NCI-H748 (cell line): ENCODE data around the gene ADGRD1.

ENCODE experiments used
- DNase-seq: peaks from one replicate; lab custom pipeline; 2025; ENCODE audit not compliant: unreplicated experiment; lab: John Stamatoyannopoulos, UW

The ADGRD1 gene

GRCh38 chr12:131038961-131039950, 85.5 kb downstream of the ADGRD1 start:
- no peak for DNase-seq

GRCh38 chr12:131040491-131040890, 86.8 kb downstream of the ADGRD1 start:
- DNase-seq, result no peak

GRCh38 chr12:131041216-131041967, 87.7 kb downstream of the ADGRD1 start:
- no peak for DNase-seq

- DNase-seq, result no peak
Observed at GRCh38 chr12:131041968-131042833, 88.5 kb downstream of the ADGRD1 start.

- no peak for DNase-seq
Observed at GRCh38 chr12:131042834-131043245, 89.1 kb downstream of the ADGRD1 start.

- no peak for DNase-seq
Observed at GRCh38 chr12:131043401-131043871, 89.7 kb downstream of the ADGRD1 start.

GRCh38 chr12:131044136-131044535, 90.4 kb downstream of the ADGRD1 start:
- DNase-seq, result peak; percentile 38

GRCh38 chr12:131044760-131045381, 91.2 kb downstream of the ADGRD1 start:
- peak; percentile 66 for DNase-seq

GRCh38 chr12:131045705-131046460, 92.2 kb downstream of the ADGRD1 start:
- DNase-seq, result no peak

- peak; percentile 7 for DNase-seq
Observed at GRCh38 chr12:131046813-131047788, 93.4 kb downstream of the ADGRD1 start.

GRCh38 chr12:131047789-131048610, 94.3 kb downstream of the ADGRD1 start:
- DNase-seq, result no peak

GRCh38 chr12:131048611-131048990, 94.9 kb downstream of the ADGRD1 start:
- no peak for DNase-seq

- DNase-seq, result no peak
Observed at GRCh38 chr12:131049002-131049401, 95.3 kb downstream of the ADGRD1 start.

GRCh38 chr12:131049549-131050339, 96.0 kb downstream of the ADGRD1 start:
- no peak for DNase-seq

- DNase-seq, result no peak
Observed at GRCh38 chr12:131050463-131051154, 96.9 kb downstream of the ADGRD1 start.

- no peak for DNase-seq
Observed at GRCh38 chr12:131051155-131051473, 97.4 kb downstream of the ADGRD1 start.
